HG03457 (cell line): ENCODE measurements around the gene RGS14.

Experiments
- ATAC-seq: cut with Tn5 transposase; IDR thresholded peaks from one replicate; pipeline ENCODE4 v1.9.1; 2021; ENCODE audit warnings: moderate number of reproducible peaks; ENCODE audit not compliant: unreplicated experiment

Gene RGS14

GRCh38 chr5:177377851-177378776 is 20.4 kb downstream of the RGS14 start:
- no peak for ATAC-seq

GRCh38 chr5:177378884-177379883 is 21.5 kb downstream of the RGS14 start:
- no peak for ATAC-seq

GRCh38 chr5:177380805-177381126 is 23.0 kb downstream of the RGS14 start:
- no peak for ATAC-seq

GRCh38 chr5:177382423-177383029 is 24.8 kb downstream of the RGS14 start:
- ATAC-seq = no peak

- no peak for ATAC-seq
These were observed 25.5 kb downstream of the RGS14 start for GRCh38 chr5:177383181-177383580.

GRCh38 chr5:177384134-177384533 is 26.4 kb downstream of the RGS14 start, which contains the start of gene SLC34A1:
Gene SLC34A1, plus strand, starts transcription at chr5:177384434. Its CDS starts 1,308 bp downstream, at chr5:177385742.
- no peak for ATAC-seq

- no peak for ATAC-seq
These were observed 28.0 kb downstream of the RGS14 start for GRCh38 chr5:177385720-177386119.

GRCh38 chr5:177386542-177386941 is 28.8 kb downstream of the RGS14 start:
- ATAC-seq = no peak

- no peak for ATAC-seq
These were observed 29.7 kb downstream of the RGS14 start for GRCh38 chr5:177387405-177387804.

GRCh38 chr5:177388521-177389052 is 30.9 kb downstream of the RGS14 start:
- no peak for ATAC-seq

- no peak for ATAC-seq
These were observed 31.8 kb downstream of the RGS14 start for GRCh38 chr5:177389241-177390169.

GRCh38 chr5:177390363-177391300 is 32.9 kb downstream of the RGS14 start:
- ATAC-seq = no peak

- no peak for ATAC-seq
These were observed 35.0 kb downstream of the RGS14 start for GRCh38 chr5:177392765-177393164.

- ATAC-seq = no peak
These were observed 35.6 kb downstream of the RGS14 start for GRCh38 chr5:177393206-177393765.

GRCh38 chr5:177393990-177394389 is 36.3 kb downstream of the RGS14 start:
- ATAC-seq = no peak

GRCh38 chr5:177396078-177396477 is 38.4 kb downstream of the RGS14 start:
- ATAC-seq = no peak

- ATAC-seq = no peak
These were observed 39.1 kb downstream of the RGS14 start for GRCh38 chr5:177396807-177397206.

GRCh38 chr5:177397875-177398390 is 40.2 kb downstream of the RGS14 start:
- ATAC-seq = no peak
